Measurements from ENCODE around the gene MEF2B.
A peak's percentile ranks its signal among the peaks of the same experiment; 100 is the strongest.
"Not testable (repeated sequence)": the region's sequence is repeated elsewhere in the genome, so short reads cannot be mapped to it uniquely, and the experiment has no call there.

The MEF2B gene

DNA sequence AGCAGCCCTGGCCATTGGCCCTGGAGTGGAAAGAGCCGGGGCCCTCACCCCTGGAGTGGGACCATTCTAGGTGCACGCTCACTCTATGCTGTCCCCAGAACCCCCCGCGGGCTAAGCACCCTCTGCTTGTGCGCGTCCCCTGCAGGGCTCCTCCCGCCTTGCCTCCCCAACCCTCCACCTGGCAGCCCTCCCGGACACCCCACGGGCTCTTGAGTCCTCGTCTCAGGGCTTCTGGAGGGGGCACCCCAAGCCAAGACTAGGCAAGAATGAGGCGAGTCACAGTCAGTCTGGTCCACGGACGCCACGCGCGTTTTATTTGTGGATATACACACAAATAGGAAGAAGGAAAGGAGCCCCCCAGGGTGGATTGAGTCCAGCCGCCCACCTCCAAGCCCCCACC, 24.8 kb downstream of the MEF2B start:
- TF ChIP-seq ZFX (IDR thresholded peaks at IDR 0.05): no peak
- TF ChIP-seq, protein P1, sequence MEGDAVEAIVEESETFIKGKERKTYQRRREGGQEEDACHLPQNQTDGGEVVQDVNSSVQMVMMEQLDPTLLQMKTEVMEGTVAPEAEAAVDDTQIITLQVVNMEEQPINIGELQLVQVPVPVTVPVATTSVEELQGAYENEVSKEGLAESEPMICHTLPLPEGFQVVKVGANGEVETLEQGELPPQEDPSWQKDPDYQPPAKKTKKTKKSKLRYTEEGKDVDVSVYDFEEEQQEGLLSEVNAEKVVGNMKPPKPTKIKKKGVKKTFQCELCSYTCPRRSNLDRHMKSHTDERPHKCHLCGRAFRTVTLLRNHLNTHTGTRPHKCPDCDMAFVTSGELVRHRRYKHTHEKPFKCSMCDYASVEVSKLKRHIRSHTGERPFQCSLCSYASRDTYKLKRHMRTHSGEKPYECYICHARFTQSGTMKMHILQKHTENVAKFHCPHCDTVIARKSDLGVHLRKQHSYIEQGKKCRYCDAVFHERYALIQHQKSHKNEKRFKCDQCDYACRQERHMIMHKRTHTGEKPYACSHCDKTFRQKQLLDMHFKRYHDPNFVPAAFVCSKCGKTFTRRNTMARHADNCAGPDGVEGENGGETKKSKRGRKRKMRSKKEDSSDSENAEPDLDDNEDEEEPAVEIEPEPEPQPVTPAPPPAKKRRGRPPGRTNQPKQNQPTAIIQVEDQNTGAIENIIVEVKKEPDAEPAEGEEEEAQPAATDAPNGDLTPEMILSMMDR (conservative IDR thresholded peaks at IDR 0.05): no peak
- H3K27ac ChIP-seq: no peak overlapping the region

DNA sequence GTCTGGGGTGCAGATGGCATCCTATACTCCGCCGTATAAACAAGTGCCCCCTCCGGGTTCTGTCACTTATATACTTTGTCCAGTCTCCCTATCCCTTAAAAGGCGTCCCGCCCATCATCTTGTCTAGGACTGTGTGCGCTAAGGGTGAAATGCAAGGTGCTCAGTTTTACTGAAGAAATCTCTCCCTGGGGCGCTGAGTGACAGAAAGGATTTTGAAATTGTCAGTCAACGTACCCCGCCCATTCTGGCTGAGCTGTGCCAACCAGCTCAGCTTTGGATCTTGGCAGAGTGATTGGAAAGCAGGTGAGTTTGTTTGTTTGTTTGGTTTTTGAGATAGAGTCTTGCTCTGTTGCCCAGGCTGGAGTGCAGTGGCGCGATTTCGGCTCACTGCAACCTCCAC, 27.7 kb downstream of the MEF2B start:
- TF ChIP-seq, protein P1 (conservative IDR thresholded peaks at IDR 0.05): no peak
- no peak for TF ChIP-seq ZFX (IDR thresholded peaks at IDR 0.05)
- no peak overlapping the region for H3K27ac ChIP-seq

DNA sequence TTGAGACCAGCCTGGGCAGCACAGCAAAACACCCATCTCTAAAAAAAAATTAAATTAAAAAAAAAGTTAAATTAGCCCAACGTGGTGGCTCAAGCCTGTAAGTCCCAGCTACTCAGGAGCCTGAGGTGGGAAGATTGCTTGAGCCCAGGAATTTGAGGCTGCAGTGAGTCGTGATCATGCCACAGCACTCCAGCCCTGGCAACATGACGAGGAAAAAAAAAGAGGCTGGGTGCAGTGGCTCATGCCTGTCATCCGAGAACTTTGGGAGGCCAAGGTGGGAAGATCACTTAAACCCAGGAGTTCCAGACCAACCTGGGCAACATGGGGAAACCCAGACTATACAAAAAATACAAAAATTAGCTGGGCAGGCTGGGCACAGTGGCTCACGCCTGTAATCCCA, 29.6 kb downstream of the MEF2B start:
- no peak overlapping the region for H3K27ac ChIP-seq

DNA sequence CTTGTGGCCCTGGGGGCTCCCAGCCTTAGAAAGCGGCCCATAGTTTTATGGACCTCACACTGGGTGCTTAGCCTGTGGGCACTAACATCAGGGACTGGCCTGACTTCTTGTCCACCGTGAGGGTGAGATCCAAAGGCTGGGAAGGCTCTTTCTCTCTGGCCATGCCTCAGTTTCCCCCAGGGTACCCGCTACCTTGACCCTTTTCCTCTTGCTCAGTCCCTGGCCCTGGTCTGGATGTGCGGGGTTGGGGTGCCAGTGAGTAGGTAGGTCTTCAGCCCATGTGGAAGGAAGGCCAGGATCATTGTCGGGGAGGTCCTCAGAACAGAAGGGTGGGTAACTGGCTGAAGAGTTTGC, 30.2 kb downstream of the MEF2B start:
- TF ChIP-seq, protein P1 (conservative IDR thresholded peaks at IDR 0.05): peak; percentile 69
- no peak for TF ChIP-seq ZFX (IDR thresholded peaks at IDR 0.05)
- no peak overlapping the region for H3K27ac ChIP-seq

More for the DNA sequence above, 29.6 kb downstream of the MEF2B start:
- TF ChIP-seq ZFX (IDR thresholded peaks at IDR 0.05): no peak
- TF ChIP-seq, protein P1 (conservative IDR thresholded peaks at IDR 0.05): no peak

DNA sequence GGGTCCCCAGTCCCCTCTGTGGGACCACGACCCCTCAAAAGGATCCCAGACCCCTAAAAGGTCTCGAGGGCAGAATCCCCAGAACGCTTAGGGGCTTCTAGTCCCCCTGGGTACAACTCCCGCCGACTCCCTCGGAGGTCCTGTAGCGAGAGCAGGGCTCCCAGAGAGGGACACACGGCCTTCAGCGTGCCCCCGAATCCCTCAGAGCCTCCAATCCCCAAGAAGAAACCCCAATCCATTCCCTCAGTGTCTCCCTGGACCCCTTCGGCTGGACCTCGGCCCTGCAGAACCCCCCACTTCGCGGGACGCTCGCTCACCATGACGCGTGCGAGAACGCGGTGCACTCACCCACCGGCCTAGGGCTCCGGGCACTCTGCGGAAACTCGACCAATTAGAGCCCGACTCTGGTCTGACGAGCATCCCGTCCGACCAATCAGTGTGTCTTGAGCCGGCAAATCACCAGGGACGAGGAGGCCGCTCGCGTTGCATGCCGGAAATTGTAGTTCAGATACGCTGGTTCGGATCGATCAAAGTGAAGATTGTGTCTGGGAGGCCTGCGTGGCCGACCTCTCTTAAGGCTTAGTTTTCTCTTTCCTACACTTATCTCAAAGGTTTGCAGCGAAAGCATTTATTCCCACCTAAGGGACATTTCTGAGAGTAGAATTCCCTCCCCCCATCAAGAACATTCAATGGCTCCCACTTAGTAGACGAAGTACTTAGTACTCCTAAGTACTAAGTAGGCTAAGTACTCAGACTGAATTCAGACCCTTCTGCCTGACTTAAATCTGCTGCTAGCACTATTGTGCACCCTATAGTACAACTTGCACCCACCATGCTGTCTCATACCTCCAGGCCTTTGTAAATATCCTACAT, 31.7 kb downstream of the MEF2B start, which contains the start of gene TMEM161A:
TSS of gene TMEM161A (minus strand) at position 370 of the 873 bp plus-strand sequence. CDS start at position 320, 50 bp downstream.
- peak; percentile 29; the same call in 1 of the 2 replicates for TF ChIP-seq ZFX (IDR thresholded peaks at IDR 0.05)
- TF ChIP-seq, protein P1 (conservative IDR thresholded peaks at IDR 0.05): no peak
- peak within 1 kb of the TSS; percentile 82 for H3K27ac ChIP-seq

DNA sequence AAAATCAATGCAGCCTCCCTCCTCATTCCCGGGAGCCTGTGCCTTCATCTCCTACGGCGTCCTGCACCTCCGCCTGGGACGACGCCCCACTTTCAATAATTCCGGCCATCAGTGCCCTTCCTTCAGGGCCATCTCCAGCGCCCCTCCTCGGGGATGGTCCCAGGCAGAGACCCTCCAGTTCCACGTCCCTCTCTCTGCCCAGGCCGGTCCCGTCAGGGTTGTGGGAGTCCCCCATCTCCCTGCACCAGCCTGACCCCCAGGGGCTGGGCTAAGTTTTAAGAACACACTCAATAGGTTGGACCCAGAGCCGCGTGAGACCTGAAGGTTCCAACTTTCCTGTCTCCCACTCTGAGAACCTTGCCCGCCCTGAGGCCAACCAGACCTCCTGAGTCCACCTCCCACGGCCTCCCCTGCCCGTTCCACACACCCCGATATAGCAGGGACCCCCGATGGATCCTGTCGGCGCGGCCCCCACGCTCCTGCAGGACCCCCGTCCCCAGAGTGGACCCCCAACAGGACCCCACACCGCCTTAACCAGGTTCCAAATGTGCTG, 32.4 kb downstream of the MEF2B start:
- TF ChIP-seq ZFX (IDR thresholded peaks at IDR 0.05): no peak
- TF ChIP-seq, protein P1 (conservative IDR thresholded peaks at IDR 0.05): no peak
- H3K27ac ChIP-seq: peak overlapping the region; percentile 82

DNA sequence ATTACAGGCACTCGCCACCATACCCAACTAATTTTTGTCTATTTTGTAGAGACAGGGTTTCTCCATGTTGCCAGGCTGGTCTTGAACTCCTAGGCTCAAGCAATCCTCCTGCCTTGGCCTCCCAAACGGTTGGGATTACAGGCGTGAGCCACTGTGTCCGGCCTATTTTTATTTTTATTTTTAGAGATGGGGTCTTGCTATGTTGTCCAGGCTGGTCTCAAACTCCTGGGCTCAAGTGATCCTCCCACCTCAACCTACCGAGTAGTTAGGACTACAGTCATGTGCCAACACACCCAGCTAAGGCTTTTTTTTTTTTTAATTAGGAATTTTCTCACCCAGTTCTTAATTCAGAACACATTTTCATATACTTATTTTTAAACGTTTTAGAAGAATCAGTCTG, 34.4 kb downstream of the MEF2B start:
- not testable (repeated sequence) for H3K27ac ChIP-seq
